ENCODE results near the gene SMIM32.

SMIM32 gene

DNA sequence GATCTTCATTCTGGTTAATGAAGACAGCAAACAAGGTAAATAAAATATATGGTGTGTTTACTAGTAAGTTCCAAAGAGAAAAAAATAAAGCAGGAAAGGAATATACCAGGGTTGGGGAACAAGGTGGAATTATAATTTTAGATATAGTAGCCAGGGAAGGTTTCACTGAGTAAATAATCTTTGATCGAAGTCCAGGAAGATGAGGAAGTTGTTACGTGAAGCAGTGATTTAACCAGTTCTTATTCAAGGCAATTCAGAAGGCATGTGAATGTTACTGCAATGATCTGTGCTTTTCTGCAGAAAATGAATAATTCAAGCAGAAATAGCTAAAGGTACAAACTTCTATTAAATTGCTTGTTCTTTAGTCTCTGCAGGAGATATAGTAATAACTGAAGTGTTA lies 6.2 kb downstream of the SMIM32 start:
- DNase-seq (ENCODE audit: low read depth in 2 of 2), result no peak

DNA sequence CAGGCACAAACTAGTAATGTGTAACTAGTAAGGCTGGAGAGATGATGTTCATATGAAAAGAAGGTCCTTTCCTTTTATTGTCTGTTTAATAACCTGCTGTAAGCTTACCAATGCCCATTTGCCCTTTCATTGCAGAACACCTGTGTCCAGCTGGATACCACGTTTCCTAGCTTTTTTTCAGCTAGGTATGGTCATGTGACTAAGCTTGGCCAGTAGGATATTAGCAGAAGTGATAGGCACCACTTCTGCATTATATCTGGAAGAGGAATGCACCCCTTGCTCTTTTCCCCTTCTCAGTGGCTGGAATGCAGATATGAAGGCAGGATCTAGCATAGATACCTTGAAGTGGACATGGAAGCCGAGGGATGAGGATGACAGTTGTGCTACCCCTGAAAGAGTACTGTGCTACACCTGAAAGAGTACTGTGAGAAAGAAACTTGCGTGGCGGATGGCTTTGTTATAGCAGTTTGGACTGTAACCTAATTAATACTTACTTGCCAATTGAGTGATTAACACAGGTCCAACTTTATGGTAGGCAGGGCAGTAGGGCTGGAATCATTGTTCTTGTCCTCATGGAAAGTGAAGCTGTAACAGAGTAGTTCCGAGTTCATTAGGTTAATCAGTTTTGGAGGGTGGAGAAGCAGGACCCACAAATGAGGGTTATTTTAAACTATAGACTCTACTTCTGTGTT lies 6.8 kb downstream of the SMIM32 start:
- DNase-seq (ENCODE audit: low read depth in 2 of 2), result no peak

DNA sequence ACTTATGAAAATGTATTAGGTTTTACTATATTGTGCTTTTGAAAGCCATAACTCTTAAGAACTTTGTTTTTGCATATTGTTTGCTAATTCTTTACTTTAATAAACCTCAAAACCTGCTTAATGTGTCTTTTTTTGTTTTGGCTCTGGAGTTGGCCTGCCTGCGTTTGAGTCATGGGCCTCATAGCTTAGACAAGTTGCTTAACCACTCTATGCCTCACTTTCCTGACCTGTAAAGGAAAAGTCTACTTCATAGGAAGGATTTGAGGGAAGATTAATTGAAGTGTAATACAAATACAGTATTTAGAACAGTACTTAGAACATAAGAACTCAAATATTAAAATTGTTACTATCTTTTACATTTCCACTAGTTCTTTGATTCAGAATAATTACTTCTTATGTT lies 10.3 kb downstream of the SMIM32 start:
- DNase-seq (ENCODE audit: low read depth in 2 of 2), result no peak

DNA sequence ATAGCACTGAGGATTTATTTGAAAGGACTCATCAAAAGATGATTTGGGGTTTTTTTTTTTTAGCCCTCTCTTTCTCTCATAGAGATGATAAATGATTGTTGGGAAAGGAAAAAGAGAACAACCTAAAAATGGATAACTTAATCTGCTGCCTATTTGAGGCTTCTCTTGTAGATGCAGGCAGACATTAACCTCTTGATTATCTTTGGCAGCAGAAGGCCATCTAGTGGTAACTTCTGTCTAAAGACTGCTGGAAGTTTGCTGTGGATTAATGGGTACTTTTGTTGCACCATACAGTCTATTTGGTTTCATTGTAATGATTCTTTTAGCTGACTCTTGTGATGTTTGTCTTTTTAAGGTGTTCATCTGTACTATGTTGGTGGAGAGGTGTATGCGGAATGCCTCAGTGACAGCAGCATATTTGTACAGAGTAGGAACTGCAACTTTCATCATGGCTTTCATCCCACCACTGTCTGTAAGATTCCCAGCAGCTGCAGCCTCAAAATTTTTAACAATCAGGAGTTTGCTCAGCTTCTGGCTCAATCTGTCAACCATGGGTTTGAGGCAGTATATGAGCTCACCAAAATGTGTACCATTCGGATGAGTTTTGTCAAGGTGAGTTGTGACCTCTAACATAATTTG lies 18.8 kb downstream of the SMIM32 start:
- DNase-seq (ENCODE audit: low read depth in 2 of 2), result peak; percentile 23 to 26

DNA sequence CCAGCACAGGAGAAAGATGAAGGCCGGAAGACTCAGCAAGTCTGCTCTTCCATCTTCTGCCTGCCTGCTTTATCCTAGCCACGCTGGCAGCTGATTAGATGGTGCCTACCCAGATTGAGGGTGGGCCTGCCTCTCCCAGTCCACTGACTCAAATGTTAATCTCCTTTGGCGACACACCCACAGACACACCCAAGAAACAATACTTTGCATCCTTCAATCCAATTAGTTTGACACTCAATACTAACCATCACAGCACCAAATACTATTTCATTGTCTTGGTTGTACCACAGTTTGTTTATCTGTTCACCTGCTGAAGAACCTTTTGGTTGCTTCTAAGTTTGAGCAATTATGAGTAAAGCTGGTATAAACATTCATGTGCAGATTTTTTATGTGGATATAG lies 23.7 kb downstream of the SMIM32 start:
- DNase-seq (ENCODE audit: low read depth in 2 of 2), result no peak

DNA sequence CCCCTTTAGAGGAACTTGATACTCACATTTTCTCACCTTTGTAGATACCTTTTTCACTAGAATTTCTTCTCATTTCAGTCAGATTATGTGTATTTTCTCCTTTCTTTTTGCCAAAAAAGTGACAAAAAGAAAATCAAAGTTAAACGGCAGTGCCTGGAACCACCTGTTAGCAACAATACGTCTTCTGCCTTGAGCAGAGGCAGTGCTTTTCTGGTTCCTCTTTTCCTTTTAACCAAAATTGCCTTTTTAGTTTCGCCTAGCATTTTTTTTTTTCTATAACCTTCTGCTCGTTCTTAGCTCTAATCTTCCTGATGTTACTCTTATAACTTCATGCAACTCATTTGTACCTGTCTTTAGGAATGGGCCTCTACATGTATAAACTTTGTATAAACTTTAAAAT lies 26.1 kb downstream of the SMIM32 start:
- DNase-seq (ENCODE audit: low read depth in 2 of 2), result no peak

DNA sequence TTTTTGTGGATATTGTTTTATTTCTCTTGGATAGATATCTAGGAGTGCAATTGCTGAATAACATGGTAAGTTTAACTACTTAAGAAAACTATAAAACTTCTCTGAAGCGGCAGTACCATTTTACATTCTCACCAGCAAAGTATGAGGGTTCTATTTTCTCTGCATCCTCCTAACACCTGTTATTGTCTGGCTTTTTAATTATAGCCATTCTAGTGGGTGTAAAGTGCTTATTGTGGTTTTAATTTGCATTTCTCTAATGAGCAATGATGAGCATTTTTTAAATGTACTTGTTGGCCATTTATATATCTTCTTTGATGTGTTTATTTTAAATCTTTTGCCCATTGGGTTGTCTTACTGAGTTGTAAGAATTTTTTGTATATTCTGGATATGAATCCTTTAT lies 28.7 kb downstream of the SMIM32 start:
- no peak for DNase-seq (ENCODE audit: low read depth in 2 of 2)

DNA sequence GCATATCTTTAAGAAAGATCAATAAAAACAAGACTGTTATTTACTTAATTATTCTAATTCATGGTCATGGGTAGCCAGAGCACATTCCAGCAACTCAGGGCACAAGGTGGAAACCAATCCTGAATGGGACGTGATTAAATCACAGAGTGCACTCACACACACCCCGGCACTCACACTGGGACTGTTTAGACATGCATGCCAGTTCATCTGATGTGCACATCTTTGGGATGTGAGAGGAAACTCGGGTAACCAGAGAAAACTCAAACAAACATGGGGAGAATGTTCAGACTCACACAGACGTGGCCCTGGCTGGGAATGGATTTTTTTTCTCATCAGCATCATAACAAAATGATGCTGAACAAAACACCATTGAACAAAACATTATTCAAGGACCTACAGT lies 31.0 kb downstream of the SMIM32 start:
- DNase-seq (ENCODE audit: low read depth in 2 of 2), result no peak

DNA sequence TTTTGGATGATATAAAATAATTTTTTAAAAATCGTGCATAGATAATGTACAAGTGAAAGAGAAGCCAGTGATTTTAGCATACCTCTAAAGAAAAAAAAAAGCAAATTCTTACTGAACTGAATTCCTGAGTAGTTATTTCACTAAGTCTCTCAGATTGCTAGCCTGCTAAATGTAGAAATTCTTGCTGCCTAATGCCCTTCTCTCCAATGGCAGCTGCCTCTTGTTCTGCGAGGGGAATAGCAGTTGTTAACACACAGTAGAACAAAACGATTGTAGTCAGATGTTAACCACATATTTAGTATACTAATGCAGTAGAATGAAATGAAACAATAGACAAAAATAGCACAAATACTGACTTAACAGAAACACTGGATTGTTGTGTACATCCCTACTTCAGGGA lies 33.5 kb downstream of the SMIM32 start:
- peak; percentile 29 to 33 for DNase-seq (ENCODE audit: low read depth in 2 of 2)

DNA sequence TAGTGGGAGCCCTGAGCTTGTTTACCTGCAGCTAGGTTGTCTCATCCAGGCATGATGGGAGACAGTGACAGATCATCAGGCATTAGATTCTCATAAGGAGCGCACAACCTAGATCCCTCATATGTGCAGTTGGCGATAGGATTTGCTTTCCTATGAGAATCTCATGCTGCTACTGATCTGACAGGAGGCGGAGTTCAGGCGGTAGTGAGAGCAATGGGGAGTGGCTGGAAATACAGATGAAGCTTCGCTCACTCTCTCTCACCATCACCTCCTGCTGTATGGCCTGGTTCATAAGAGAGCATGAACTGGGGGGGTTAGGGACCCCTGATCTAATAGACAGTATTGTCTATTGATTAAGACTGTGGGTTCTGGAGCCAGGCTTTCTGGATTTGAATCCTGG lies 35.4 kb downstream of the SMIM32 start:
- no peak for DNase-seq (ENCODE audit: low read depth in 2 of 2)

DNA sequence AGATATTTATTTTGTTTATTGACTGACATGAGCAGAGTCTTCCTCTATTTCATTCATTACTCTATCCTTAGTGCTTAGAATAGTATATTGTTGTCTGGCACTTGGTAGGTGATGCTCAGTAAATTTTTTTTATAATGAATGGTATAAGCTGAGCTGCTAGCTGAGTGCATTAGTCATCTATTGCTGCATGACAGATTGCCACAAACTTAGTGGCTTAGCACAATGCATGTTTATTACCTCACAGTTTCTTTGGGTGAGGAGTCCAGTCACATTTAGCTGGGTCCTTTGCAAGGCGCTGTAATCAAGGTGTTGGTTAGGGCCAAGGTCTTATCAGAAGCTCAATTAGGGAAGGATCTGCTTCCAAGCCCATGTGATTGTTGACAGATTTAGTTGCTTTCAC lies 37.2 kb downstream of the SMIM32 start:
- DNase-seq (ENCODE audit: low read depth in 2 of 2), result no peak

DNA sequence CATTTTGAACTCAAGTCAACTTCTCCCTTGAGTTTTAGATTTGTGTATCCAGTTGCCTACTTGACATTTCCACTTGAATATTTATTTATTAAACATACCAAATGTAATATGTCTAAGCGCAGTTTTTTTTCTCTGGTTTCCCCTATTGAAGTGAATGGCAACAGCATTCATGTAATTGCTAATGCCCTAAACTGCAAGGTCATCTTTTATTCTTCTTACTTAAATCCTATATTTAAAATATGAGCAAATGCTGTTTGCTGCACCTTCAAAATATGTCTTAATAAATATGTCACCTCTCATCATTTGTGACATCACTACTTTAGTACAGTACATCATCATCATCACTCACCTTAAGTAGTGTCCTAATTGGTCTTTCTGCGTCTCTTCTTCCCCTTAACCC lies 37.9 kb downstream of the SMIM32 start:
- DNase-seq (ENCODE audit: low read depth in 2 of 2), result no peak

DNA sequence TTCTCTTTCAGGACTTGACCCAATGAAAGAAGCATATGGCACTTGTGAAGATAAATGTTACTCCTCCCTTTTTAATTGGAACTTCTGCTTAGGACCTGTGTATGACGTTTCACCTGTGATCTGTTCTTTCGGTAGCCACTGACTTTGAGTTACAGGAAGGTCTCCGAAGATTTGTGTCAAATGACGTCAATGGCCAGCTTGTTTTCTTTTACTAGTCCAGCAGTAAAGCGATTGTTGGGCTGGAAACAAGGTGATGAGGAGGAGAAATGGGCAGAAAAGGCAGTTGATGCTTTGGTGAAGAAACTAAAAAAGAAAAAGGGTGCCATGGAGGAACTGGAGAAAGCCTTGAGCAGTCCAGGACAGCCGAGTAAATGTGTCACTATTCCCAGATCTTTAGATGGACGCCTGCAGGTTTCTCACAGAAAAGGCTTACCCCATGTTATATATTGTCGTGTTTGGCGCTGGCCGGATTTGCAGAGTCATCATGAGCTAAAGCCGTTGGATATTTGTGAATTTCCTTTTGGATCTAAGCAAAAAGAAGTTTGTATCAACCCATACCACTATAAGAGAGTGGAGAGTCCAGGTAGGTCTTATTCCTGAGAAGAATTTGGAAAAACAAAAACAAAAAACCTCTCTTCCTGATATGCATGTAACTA lies 39.3 kb downstream of the SMIM32 start:
- DNase-seq (ENCODE audit: low read depth in 2 of 2), result no peak

DNA sequence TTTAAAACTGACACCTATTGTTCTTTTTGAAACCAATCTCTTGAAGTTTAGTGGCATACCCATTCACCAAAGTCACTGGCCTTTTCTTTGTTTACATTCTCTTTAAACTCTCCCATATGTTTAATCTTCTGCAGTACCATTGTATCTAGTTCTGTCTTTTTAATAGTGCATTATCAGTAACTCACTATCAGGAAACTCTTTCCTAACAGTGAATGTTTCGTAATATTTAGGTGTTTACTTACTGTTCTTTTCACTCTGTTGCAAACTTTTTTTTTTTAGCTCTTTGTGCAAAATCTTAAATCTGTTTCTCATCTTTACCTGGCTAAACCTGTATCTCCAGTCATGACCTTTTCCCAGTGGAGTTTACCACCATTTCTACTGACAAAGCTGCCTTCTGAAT lies 43.1 kb downstream of the SMIM32 start:
- no peak for DNase-seq (ENCODE audit: low read depth in 2 of 2)

DNA sequence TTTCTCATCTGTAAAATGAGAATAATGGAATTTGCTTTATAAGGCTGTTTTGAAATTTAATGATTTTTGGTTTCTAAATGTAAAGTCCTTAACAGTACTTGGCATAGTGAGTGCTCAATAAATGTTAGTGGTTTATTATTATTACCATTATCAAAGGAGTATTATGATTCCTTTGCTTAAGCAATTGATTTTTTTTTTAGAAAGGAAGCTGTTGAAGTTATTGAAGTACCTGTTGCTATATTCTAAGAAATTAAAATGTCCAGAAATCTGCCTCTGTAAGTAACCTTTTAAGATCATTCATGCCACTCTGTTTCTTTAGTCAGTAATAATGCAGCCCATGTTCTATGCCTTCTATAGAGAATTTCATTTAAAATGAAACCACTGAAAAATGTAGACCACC lies 45.3 kb downstream of the SMIM32 start:
- DNase-seq (ENCODE audit: low read depth in 2 of 2), result no peak

DNA sequence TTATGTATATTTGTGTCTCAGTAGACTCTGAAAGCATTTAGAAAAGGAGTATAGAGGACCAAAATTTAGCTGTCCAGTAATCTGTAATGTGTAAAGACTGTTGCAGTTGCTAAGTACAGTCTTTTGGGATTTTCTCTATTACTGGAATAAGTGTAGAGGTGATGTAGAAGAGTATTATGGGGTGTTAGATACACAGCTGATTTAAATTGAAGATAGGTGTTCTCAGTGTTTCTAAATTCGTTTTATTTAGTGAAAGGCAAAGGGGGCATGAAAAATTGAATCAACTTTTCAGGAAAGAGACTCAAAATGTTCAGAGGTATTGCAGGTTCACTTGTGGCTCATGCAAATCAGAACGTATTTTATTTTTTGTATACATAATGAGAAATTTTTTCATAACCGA lies 46.8 kb downstream of the SMIM32 start:
- no peak for DNase-seq (ENCODE audit: low read depth in 2 of 2)

DNA sequence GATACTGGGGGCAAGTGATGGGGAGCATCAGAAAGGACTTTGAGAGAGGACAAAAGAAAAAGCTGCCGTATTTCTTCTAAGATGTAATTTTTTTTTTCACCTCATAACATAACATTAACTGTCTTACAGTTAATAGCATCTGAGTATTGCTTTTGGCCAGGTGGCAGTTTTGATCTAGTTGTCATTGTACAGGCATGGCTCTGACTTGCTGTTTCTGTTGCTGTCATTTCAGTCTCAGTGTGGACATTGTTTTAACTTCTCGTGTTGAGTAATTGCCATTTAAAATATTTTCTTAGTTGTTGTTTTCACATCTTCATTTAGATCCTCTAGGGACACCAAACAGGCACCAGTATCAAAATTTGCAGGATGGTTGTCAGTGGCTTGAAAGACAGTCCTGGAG lies 47.9 kb downstream of the SMIM32 start:
- DNase-seq (ENCODE audit: low read depth in 2 of 2), result no peak

DNA sequence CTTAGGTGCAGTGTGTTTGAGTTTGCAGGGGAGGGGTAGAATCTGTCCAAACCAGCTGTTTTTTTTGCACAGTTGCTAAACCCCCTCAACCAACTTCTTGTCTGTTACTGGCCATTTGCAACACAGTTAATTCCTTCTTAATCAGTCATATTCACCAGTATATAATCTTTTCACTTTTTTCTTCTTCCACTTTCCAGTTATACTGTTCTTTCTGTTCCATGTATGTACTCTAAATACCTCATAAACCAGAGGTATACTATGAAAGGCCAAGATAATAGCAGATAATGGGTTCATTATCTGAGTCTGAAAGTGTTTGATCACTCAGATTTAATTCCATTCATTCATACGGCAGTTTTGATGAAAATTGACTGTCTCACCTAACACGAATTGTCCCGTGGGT lies 49.2 kb downstream of the SMIM32 start:
- DNase-seq (ENCODE audit: low read depth in 2 of 2), result no peak

DNA sequence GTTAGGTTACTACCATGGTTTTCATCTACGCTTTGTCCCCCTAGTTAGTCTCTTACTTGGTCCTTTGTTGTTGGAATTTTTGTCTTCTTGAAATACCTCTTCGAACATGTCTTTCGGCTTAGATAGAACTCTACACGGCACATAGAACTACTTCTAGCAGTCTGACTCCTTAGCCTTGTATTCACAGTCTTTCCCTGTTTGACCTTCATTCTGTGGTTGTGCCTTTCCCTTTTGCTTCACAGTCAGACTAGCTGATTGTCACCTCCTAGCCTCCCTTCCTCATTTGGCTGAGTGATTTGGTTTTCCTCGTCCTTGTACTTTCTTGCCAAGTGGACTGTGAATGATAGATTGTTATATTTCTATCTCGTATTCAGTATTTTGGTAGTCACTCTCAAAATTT lies 49.6 kb downstream of the SMIM32 start:
- DNase-seq (ENCODE audit: low read depth in 2 of 2), result no peak

DNA sequence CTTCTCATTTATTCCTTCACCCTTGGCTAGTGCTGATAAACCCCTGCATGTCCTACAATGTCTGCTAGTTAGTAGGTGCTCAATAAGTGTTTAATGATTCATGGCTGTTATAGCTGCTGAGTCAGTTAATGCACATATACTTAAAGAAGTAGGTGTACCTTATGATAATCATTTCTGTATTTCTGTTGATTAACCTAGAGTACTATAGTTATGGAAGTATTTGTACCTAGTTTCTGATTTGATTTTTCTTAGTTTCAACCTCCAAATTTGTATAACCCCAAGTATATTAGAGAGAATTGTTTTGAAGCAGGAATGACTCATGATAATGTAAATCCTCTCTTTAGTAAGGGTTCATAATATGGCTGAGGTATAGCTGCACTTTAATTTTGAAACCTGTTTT lies 51.4 kb downstream of the SMIM32 start:
- no peak for DNase-seq (ENCODE audit: low read depth in 2 of 2)
